CD4-positive, alpha-beta T cell treated with Interleukin-6 for 4 hours (primary cell): ENCODE data around the gene TBX21.

ENCODE experiments used
- DNase-seq: peaks from one replicate; pipeline ENCODE4 v3.0.0-alpha.2; 2020; ENCODE audit warnings: mixed read lengths

The TBX21 gene

DNA sequence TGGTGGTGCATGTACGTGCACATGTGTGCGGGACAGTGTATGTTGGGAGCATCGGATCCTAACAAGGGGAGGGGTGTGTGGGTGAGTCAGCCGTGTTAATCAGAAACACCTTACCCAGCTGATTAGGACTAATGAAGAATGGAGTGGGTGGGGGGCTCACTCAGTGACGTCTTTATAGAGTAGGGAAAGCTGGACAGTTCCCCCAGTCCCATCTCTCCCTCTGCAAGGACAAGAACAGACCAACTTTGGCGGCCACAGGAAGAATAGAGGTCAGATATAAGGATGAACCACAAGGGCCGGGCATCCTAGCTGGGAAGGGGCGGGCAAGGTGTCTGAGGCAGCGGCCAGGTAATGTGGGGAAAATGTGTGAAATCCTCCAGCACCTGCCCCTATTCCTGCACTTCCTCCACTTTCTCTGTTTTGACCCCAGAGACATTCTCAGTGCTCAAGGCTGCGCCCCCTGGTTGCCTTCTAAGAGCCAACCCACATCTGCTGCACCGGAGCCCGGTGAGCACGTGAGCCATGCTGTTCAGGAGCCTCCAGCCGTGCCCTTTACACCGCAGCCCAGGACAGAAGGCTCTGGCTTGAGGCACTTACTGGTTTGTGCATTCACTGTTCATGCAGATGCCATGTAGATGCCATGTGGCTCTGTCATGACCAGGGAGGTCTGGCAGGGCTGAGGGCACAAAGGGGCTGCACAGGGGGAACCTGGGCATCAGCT is 18.9 kb upstream of the TBX21 start:
- DNase-seq = no peak

DNA sequence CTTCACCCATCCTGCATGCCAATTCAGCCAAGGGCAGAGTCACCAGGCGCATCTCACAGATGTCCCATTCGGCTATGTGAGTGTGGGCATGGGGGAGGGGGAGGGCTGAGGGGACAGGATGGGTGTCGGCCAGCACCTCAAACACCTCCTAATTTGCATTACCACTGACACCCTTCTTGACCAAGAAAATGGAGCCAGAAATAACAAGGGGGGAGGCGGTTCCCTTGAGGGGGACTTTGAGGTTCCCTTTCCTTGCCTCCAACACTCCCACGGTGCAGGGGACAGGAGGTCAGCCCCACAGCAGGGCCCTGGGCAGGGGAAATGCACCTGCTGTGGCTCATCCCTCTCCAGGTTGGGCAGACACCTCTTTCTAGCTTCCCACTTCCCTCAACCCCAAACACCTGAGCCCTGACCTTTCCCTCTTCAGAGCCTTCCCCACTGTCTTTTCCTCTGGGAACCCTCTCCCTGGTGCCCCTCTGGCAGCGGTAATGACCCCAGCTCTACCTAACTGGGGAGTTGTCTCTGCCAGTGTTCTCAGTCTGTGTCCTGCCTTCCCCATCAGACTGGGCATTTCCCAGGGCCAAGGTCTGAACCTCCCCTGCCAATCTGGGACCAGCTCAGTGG is 18.2 kb upstream of the TBX21 start:
- no peak for DNase-seq

DNA sequence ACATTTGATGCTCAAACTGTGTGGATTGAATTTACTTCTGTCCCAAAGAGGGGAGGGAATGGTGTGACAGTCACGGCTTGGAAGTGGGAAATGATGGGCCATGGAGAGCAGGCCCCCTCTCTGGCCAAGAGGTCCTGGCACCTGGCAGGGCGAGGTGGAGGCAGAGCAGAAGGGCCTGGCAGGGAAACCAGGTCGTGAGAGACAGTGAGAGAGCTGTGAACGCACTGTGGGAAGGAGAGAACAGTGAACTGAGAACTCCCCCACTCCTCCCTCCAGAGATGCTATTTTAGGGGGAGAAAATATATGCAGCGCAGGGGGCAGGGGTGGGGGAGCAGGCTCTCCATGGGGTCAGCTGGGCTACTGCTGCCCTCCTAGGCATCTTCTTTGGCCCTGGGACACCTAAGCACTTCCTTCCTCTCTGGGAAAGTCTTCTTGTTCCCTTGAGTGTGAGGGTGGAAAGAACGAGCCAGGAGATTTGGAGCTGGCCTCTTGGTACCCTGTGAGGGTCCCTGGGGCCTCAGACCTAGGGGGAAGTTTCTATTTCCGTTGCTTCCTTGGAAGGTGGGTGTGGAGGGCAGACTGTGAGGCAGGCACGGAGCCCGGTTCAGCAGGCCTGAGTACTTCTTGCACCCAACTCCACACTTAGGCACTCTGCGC is 17.2 kb upstream of the TBX21 start:
- DNase-seq = no peak

- DNase-seq = no peak
These were observed 16.7 kb upstream of the TBX21 start for GRCh38 chr17:47716375-47716774.

GRCh38 chr17:47717261-47717697 is 15.8 kb upstream of the TBX21 start:
- peak; percentile 39 for DNase-seq

DNA sequence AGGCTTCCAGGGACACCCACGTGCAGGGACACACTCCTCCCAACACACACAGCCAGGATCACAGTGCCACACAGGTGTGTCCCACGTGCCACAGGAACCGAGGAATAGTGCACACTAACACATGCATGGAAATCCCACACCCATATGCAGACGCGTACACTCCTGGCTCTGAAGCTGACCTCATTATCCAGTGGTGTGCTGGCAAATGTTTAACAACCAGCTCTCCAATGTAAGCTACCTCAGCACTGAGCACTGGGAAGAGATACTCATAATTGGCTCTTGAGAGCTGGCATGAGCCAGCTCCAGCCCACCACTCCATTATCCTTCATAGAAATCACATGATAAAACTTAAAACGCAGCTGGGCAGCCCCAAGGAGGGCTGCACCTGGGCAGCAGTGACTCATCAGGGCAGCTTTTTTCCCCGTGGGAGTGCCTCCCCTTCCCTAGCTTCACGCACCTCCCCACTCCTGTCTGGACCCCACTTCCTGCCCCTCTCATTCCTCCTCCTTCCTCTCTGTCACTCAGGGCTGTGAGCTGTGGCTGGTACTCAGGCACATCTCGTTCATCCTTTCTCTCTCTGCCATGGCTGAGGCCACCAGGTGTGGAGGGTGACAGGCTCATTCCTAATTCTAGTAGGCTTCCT is 14.9 kb upstream of the TBX21 start:
- DNase-seq = no peak

DNA sequence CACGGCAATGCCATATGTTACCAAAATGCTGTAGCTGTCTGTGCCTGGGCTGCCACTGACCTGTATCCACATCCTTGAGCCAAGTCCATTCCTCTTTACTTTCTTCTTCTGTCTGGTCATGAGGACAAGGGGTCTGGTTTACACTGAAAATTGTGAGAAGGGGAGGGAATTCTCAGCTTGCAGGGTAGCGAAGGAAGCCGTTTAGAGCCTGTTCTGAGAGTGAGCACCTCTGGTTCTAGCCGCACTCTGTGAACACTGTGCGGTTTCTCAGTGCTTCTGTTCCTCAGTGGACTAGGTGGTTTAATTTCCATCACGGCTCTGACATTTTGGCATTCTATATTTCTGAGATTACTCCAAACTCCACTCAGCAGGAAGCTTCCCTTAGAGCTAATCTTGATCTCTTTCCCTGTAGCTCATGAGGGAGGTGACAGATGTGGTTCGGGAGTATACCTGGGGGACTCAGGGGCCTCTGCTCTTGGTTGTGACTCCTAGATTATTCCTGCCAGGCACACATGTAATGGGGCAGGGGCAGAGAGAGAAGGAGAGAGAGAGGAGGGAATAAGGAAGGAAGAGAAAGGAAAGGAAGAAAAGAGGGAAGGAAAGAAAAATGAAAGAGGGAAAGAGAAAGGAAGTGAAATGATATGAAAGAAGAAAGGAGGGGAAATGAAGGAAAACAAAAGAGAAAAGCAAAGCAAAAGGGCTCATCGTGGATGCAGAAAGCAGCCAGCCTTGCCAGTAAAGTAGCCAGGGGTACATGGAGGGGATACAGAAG is 14.2 kb upstream of the TBX21 start:
- DNase-seq = no peak

GRCh38 chr17:47719411-47720152 is 13.5 kb upstream of the TBX21 start:
- peak; percentile 65 for DNase-seq

DNA sequence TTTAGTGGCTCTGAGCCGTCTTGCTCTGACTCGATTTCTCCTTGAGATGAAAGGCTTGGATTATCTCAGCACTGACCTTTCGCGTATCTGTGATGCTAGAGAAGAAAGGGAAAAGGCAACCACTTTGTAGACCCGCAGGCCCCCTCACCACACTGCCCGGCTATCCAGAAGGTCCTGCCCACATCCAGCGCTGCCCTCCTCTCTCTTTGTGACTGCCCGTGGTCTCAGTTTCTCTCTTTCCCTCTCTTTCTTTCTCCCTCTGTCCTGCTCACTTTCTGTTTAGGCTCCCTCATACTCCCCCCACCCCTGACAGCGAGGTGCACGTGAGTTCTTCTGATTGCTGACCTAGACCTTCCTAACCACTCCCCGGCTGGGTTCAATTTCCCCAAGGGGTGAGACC is 12.8 kb upstream of the TBX21 start:
- DNase-seq = no peak

DNA sequence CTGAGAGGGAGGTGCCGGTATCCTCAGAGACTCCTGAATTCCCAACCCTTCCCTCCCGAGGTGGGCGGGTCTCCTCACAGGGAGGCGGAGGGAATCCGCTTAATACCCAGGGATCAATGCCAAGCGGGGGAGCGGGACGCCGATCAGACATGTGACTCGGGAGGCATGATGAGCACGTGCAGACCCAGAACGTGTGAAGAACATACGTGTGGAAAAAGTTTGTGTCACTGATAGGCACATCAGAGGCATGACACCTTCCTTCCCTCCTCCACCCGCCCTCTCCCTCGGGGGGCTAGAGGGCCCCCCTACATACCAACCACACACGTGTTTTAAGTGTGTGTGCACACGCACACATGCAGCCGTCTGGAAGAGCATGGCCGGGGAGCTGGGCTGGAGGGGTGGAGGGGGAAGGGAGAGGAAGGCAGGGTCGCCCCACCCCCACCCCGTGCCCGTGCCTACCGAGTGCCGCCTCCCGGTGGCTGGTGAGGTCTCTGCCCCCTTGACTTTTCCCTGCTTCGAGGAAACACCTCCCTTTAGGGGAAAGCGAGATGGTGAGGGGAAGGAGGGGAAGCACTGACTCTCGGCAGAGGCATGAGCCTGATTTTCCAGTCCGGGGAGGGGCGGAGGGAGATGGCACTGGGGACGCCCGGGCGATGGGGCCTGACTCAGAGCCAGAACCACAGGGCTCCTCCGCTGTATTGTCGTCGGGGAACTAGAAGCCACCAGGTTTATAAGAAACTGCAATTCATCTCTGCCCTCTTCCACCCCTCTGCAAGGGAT is 12.1 kb upstream of the TBX21 start:
- DNase-seq = peak; percentile 82

- no peak for DNase-seq
These were observed 11.3 kb upstream of the TBX21 start for GRCh38 chr17:47721725-47722124.

- no peak for DNase-seq
These were observed 8.3 kb upstream of the TBX21 start for GRCh38 chr17:47724705-47725104.

DNA sequence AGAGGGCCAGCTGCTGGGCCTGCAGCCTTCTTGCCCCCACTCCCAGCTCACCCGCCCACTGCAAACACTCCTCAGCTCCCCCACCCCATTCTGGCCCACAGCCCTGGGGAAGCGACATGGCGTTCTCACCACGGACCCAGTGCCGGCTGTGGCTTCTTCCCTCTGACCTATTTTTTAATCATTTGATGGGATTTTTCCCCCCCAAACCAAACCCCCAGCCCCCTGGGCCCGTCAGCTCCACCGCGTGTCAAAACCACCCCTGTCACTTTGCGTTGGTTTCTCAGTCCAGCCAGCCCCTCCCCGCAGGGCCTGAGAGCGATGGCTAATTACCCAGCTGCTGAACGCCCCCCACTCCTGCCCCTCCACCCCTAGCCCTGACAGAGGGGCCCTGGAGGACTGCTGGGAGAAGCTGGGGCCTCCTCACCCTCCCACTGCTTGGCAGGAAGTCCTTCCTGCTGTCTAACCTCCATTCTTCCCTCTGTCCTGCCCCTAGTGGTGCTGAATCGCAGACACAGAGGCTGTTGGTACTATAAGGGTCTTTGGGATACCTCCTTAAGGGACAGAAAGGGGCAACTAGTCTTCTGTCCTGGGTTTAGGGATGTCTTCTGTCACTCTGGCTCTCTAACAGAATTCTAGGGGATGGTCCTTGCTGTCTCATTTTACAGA is 7.5 kb upstream of the TBX21 start:
- DNase-seq = no peak

GRCh38 chr17:47726796-47727703 is 6.0 kb upstream of the TBX21 start:
- no peak for DNase-seq

DNA sequence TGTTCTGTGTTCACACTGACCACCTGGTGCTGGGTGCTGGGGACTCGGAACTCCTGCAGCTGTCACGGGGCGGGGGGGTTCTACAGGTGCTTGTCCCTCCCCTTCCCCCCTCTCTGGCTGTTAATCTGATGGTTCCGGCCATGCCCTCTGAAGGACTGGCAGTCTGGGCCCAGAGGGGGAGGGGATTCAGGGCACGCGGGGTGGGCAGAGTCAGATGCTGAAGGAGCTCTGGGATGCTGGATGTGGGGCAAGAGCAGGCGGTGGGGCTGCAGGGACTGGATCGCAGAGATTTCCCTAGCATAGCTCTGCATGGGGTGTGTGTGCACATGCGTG is 5.4 kb upstream of the TBX21 start:
- no peak for DNase-seq

GRCh38 chr17:47728214-47728877 is 4.7 kb upstream of the TBX21 start:
- no peak for DNase-seq

GRCh38 chr17:47729476-47729875 is 3.6 kb upstream of the TBX21 start:
- DNase-seq = no peak

DNA sequence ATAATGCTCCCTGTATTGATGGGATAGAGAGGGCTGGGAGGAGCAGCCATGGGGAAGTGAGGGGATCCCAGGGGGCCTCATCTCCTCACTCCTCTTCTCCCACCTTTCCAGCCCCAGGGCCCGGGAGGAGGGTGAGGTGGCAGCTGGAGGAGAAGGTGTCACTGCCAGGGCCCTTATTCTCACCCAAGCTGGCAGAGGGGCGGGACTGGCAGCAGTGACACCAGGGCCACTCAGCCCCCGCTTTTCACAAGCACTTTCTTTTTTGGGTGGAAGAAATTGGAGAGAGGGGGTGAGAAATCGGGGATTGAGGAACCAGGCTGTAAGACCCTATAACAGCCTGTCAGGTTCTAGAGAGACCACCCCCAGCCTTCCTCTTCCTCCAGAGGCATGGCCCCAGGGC is 2.4 kb upstream of the TBX21 start:
- DNase-seq = no peak

GRCh38 chr17:47731396-47731795 is 1.6 kb upstream of the TBX21 start:
- no peak for DNase-seq
